Liver (tissue), 9 donors: ENCODE measurements around the gene ZC3H12D. TPM values are rescaled to one million over a fixed set of nuclear protein-coding genes. Genes with fewer than 3 reads are reported as not detected.

Experiments used
- DNase-seq: peaks from one replicate; pipeline ENCODE4 v3.0.0-alpha.2; 2017; ENCODE audit warnings: low spot score
- H3K27ac ChIP-seq, 2 donors: one replicate each; pipeline ENCODE4 v1.7.0; 2013; ENCODE audit warnings: inconsistent platforms in 2 of 2, low read length in 2 of 2, control low read depth in 1 of 2, low read depth in 1 of 2, mild to moderate bottlenecking in 1 of 2
- H3K27me3 ChIP-seq, 4 donors: one replicate each; pipeline versions ENCODE4 v1.6.1 to v1.7.0; 2013; ENCODE audit warnings: low read length in 3 of 4, inconsistent platforms in 1 of 4, mild to moderate bottlenecking in 1 of 4, moderate library complexity in 1 of 4; ENCODE audit not compliant: control insufficient read depth in 4 of 4, insufficient read depth in 4 of 4
- H3K36me3 ChIP-seq, 4 donors: one replicate each; pipeline versions ENCODE4 v1.6.1 to v1.7.0; 2013; ENCODE audit warnings: low read length in 3 of 4, mild to moderate bottlenecking in 3 of 4, low read depth in 1 of 4, moderate library complexity in 1 of 4; ENCODE audit not compliant: control insufficient read depth in 4 of 4, insufficient read depth in 3 of 4
- H3K4me1 ChIP-seq, 4 donors: one replicate each; pipeline versions ENCODE4 v1.6.1 to v1.7.0; 2013; ENCODE audit warnings: low read length in 3 of 4, mild to moderate bottlenecking in 3 of 4, moderate library complexity in 1 of 4; ENCODE audit not compliant: control insufficient read depth in 4 of 4, insufficient read depth in 4 of 4
- H3K4me3 ChIP-seq, 3 donors: one replicate each; pipeline versions ENCODE4 v1.6.1 to v1.7.0; 2013; ENCODE audit warnings: low read length in 3 of 3, control low read depth in 1 of 3, low read depth in 1 of 3, mild to moderate bottlenecking in 1 of 3
- H3K9ac ChIP-seq, 2 donors: one replicate each; pipeline ENCODE4 v1.7.0; 2013; ENCODE audit warnings: low read length in 2 of 2, mild to moderate bottlenecking in 2 of 2, moderate library complexity in 2 of 2, control low read depth in 1 of 2, low read depth in 1 of 2
- H3K9me3 ChIP-seq, 4 donors: one replicate each; pipeline versions ENCODE4 v1.6.1 to v1.7.0; 2013; ENCODE audit warnings: low read length in 3 of 4; ENCODE audit not compliant: control insufficient read depth in 4 of 4
- EGR1 ChIP-seq, 2 donors: IDR thresholded peaks; 2 replicates each; pipeline ENCODE4 v1.6.1; 2016 to 2018; ENCODE audit warnings: antibody characterized with exemption in 2 of 2, low read depth in 2 of 2
- FOXA1 ChIP-seq: IDR thresholded peaks from 2 replicates; pipeline ENCODE4 v1.6.1; 2016; ENCODE audit warnings: antibody characterized with exemption
- GABPA ChIP-seq, 2 donors: IDR thresholded peaks in 1 of 2; conservative IDR thresholded peaks in 1 of 2; 2 replicates each; pipeline ENCODE4 v1.6.1; 2016; ENCODE audit warnings: antibody characterized with exemption in 2 of 2, mild to moderate bottlenecking in 1 of 2, moderate library complexity in 1 of 2
- JUND ChIP-seq, 2 donors: IDR thresholded peaks; 2 replicates each; pipeline ENCODE4 v1.6.1; 2016; ENCODE audit warnings: antibody characterized with exemption in 2 of 2
- NR2F2 ChIP-seq: IDR thresholded peaks from 2 replicates; pipeline ENCODE4 v1.6.1; 2016; ENCODE audit warnings: antibody characterized with exemption
- REST ChIP-seq: IDR thresholded peaks from 2 replicates; pipeline ENCODE4 v1.6.1; 2016; ENCODE audit warnings: antibody characterized with exemption, mild to moderate bottlenecking
- RXRA ChIP-seq, 2 donors: IDR thresholded peaks; 2 replicates each; pipeline ENCODE4 v1.6.1; 2017 to 2018; ENCODE audit warnings: antibody characterized with exemption in 2 of 2, mild to moderate bottlenecking in 1 of 2
- TAF1 ChIP-seq: conservative IDR thresholded peaks from 2 replicates; pipeline ENCODE4 v1.6.1; 2016; ENCODE audit warnings: antibody characterized with exemption, mild to moderate bottlenecking
- ZBTB33 ChIP-seq: IDR thresholded peaks from 2 replicates; pipeline ENCODE4 v1.6.1; 2016; ENCODE audit warnings: antibody characterized with exemption
- WGBS: extraction: QIAGEN DNeasy Blood & Tissue Kit; methylation state at CpG from one replicate; pipeline ENCODE4 v1.1.7; 2013; 5-methylcytosine and 5-hydroxymethylcytosine counted together
- polyA plus RNA-seq, 2 donors: library from polyadenylated mRNA; stranded (reverse) in 1 of 2; unstranded in 1 of 2; fragments of 200-250 nt in 1 of 2; fragments of >200 nt in 1 of 2; fragmentation: Nextera tagmentation in 1 of 2; extraction: Ambion mirVana in 1 of 2; gene quantifications; one replicate each; pipeline versions ENCODE4 v1.2.1 to v1.2.3, GENCODE V29; 2013 to 2015
- total RNA-seq, 2 donors: library from RNA; depleted of rRNA; stranded (reverse); fragments of >200 nt; gene quantifications; one replicate each; pipeline ENCODE4 v1.2.3, GENCODE V29; 2014
- TF ChIP-seq, protein P1 (sequence below): IDR thresholded peaks from 2 replicates; pipeline ENCODE4 v1.6.1; 2016; ENCODE audit warnings: antibody characterized with exemption
- donor health status: healthy.
- donor health status: healthy.
- donor health status: healthy.
- donor health status: healthy.
- donor health status: healthy.

Gene ZC3H12D
- total and polyA plus RNA-seq, 4 donors, result 0.07 to 1.4 (median 0.84) TPM

GRCh38 chr6:149405823-149406765 is 78.7 kb downstream of the ZC3H12D start:
- Histone ChIP-seq H3K36me3 (peaks cover 1 to 15% (median 11%) of the 10 kb centered on the region in 4 donors), H3K27ac (peak overlapping the region in 1 of 2 donors; percentile 28), H3K27me3 (no peaks in the 10 kb centered on the region), H3K4me1 (peaks cover 0 to 18% (median 0%) of the 10 kb centered on the region in 4 donors), H3K9ac (no peak overlapping the region), H3K9me3 (no peaks in the 10 kb centered on the region), H3K4me3 (no peak overlapping the region)
- no peak for TF ChIP-seq TAF1
- TF ChIP-seq, protein P1, sequence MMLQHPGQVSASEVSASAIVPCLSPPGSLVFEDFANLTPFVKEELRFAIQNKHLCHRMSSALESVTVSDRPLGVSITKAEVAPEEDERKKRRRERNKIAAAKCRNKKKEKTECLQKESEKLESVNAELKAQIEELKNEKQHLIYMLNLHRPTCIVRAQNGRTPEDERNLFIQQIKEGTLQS, result peak; percentile 74
- WGBS, result 70% methylated on average over 5 of the region's 5 CpGs
- DNase-seq, result no peak

DNA sequence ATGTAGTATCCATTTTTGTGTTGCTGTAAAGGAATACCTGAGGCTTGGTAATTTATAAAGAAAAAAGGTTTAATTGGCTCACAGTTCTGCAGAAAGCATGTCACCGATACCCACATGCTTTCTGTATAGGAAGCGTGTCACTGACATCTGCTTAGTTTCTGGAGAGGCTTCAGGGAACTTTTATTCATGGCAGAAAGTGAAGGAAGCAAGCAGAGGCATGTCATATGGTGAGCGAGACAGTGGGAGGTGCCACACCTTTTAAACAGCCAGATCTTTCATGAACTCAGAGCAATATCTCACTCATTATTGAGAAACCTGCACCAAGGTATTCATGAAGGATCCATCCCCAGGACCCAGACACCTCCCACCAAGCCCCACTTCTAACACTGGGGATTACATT is 81.3 kb downstream of the ZC3H12D start:
- DNase-seq, result no peak
- no peaks in the 10 kb centered on the region for H3K27me3 ChIP-seq
- no peak overlapping the region for H3K4me3 ChIP-seq
- no peak overlapping the region for H3K9ac ChIP-seq
- no peak overlapping the region for H3K27ac ChIP-seq
- TF ChIP-seq, protein P1, result no peak
- TF ChIP-seq GABPA (IDR thresholded peaks at IDR 0.05 in 1 of 2, conservative IDR thresholded peaks at IDR 0.05 in 1 of 2) (no peak), JUND (IDR thresholded peaks at IDR 0.05) (no peak), ZBTB33 (no peak), NR2F2 (no peak), REST (no peak), EGR1 (IDR thresholded peaks at IDR 0.05; ENCODE audit: low read depth in 2 of 2) (no peak), RXRA (IDR thresholded peaks at IDR 0.05) (no peak), FOXA1 (no peak)
- peaks cover 0 to 13% (median 1%) of the 10 kb centered on the region in 4 donors for H3K4me1 ChIP-seq
- no peaks in the 10 kb centered on the region for H3K9me3 ChIP-seq
- WGBS, result 97% methylated on average over 3 of the region's 3 CpGs
- peaks cover 1 to 22% (median 12%) of the 10 kb centered on the region in 4 donors for H3K36me3 ChIP-seq
